ENCODE results near the gene PRSS57.
A peak's percentile ranks its signal among the peaks of the same experiment; 100 is the strongest.

PRSS57 gene

DNA sequence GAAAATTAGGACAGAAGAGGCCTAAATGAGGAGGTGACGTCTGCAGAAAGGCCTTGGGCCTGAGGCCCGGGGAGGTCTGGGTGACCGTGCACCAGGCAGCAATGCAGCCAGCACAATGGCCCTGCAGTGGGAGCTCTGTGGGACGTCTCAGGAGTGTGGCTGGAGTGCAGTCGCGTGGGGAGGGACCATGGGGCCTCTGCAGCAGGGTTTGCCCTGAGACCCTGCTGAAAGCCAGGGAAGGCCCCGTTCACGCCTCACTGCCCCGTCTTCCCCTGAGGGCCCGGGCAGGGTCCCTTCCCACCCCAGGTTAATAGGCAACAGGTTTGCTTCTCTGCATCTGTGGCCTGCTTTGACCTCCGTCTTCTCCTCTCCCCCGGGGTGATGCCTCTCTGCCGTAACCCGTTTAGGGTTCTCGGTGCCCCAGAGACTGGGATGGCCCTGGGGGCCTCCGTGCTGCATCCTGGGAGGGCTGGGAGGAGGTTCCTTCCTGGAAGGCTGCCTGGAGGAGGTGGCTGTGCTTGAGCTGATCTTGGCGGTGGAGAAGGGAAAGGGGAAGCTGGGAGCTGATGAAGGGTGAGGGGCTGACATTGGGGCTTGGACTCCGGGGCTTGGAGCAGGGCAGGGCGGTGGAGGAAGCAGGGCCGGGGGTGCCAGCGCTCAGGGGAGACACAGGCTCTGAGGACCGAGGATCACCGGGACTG lies 23.1 kb upstream of the PRSS57 start:
- TF ChIP-seq ZBTB7A (IDR thresholded peaks at IDR 0.05; ENCODE audit: low read depth) (peak; percentile 33; the same call in 1 of the 2 replicates), CREB1 (IDR thresholded peaks at IDR 0.05; ENCODE audit: low read depth) (no peak), EP300 (IDR thresholded peaks at IDR 0.05; ENCODE audit: borderline replicate concordance) (peak; percentile 26; the same call in 1 of the 2 replicates), NFIC (IDR thresholded peaks at IDR 0.05) (no peak), FOXM1 (IDR thresholded peaks at IDR 0.05; ENCODE audit: borderline replicate concordance, low read depth) (no peak), YY1 (IDR thresholded peaks at IDR 0.05; ENCODE audit: low read depth) (no peak), CEBPB (IDR thresholded peaks at IDR 0.05) (no peak), EGR1 (IDR thresholded peaks at IDR 0.05) (no peak), TAF1 (IDR thresholded peaks at IDR 0.05; ENCODE audit: low read depth) (no peak), TEAD4 (IDR thresholded peaks at IDR 0.05) (no peak), RAD21 (IDR thresholded peaks at IDR 0.05; ENCODE audit: low read depth) (no peak), TCF12 (IDR thresholded peaks at IDR 0.05; ENCODE audit: low read depth) (no peak)
- TF ChIP-seq, protein P1, sequence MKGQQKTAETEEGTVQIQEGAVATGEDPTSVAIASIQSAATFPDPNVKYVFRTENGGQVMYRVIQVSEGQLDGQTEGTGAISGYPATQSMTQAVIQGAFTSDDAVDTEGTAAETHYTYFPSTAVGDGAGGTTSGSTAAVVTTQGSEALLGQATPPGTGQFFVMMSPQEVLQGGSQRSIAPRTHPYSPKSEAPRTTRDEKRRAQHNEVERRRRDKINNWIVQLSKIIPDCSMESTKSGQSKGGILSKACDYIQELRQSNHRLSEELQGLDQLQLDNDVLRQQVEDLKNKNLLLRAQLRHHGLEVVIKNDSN (IDR thresholded peaks at IDR 0.05) = no peak
- TF ChIP-seq, protein P2, sequence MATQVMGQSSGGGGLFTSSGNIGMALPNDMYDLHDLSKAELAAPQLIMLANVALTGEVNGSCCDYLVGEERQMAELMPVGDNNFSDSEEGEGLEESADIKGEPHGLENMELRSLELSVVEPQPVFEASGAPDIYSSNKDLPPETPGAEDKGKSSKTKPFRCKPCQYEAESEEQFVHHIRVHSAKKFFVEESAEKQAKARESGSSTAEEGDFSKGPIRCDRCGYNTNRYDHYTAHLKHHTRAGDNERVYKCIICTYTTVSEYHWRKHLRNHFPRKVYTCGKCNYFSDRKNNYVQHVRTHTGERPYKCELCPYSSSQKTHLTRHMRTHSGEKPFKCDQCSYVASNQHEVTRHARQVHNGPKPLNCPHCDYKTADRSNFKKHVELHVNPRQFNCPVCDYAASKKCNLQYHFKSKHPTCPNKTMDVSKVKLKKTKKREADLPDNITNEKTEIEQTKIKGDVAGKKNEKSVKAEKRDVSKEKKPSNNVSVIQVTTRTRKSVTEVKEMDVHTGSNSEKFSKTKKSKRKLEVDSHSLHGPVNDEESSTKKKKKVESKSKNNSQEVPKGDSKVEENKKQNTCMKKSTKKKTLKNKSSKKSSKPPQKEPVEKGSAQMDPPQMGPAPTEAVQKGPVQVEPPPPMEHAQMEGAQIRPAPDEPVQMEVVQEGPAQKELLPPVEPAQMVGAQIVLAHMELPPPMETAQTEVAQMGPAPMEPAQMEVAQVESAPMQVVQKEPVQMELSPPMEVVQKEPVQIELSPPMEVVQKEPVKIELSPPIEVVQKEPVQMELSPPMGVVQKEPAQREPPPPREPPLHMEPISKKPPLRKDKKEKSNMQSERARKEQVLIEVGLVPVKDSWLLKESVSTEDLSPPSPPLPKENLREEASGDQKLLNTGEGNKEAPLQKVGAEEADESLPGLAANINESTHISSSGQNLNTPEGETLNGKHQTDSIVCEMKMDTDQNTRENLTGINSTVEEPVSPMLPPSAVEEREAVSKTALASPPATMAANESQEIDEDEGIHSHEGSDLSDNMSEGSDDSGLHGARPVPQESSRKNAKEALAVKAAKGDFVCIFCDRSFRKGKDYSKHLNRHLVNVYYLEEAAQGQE (IDR thresholded peaks at IDR 0.05; ENCODE audit: low read depth) = no peak
- TF ChIP-seq, protein P3, sequence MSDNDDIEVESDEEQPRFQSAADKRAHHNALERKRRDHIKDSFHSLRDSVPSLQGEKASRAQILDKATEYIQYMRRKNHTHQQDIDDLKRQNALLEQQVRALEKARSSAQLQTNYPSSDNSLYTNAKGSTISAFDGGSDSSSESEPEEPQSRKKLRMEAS (IDR thresholded peaks at IDR 0.05) = no peak

DNA sequence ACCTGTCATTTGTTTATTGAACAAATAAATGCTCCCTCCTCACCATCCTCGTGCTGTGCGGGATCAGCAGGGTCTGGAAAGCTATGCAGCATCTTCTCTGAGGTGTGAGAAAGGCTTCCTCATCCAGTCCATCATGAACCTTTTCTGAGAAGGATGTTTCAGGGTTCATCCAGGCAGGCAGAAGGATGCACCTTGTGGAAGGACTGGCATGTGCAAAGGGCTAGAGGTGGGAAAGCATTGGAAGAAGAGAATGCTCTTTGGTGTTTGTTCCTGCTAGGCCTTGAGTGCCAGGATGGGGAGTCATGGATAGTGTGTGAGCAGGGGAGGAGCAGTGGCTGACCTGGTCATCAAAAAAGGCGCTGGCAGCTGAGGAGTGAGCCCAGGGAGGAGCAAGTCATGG lies 20.1 kb upstream of the PRSS57 start:
- TF ChIP-seq TAF1 (IDR thresholded peaks at IDR 0.05; ENCODE audit: low read depth) (no peak), TEAD4 (IDR thresholded peaks at IDR 0.05) (no peak), TCF12 (IDR thresholded peaks at IDR 0.05; ENCODE audit: low read depth) (no peak), CEBPB (IDR thresholded peaks at IDR 0.05) (no peak), NFIC (IDR thresholded peaks at IDR 0.05) (no peak), YY1 (IDR thresholded peaks at IDR 0.05; ENCODE audit: low read depth) (no peak)
- TF ChIP-seq, protein P2 (IDR thresholded peaks at IDR 0.05; ENCODE audit: low read depth) = no peak

DNA sequence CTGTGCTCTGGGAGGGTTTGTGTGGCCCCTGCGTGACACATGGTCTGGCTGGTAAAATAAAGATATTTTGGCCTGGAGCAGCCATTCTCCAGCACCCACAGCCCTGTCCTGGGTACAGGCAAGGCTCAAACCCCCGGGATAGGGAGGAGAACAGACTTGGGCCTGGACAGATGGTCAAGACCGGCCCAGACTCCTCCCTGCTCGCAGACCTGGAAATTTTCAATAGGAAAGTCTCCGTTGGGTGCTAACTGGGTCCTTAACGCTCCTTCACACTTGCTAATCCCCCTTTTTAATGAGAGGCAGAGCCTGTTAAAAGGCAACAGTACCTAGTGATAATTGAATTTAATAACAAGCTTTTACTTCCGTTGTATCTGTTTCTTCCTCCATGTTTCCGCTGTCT lies 16.0 kb upstream of the PRSS57 start:
- TF ChIP-seq RAD21 (IDR thresholded peaks at IDR 0.05; ENCODE audit: low read depth) = no peak
- no peak for TF ChIP-seq NFIC (IDR thresholded peaks at IDR 0.05)
- no peak for TF ChIP-seq ZBTB7A (IDR thresholded peaks at IDR 0.05; ENCODE audit: low read depth)
- TF ChIP-seq, protein P1 (IDR thresholded peaks at IDR 0.05) = no peak
- no peak for TF ChIP-seq CEBPB (IDR thresholded peaks at IDR 0.05)
- TF ChIP-seq, protein P2 (IDR thresholded peaks at IDR 0.05; ENCODE audit: low read depth) = no peak
- TF ChIP-seq, protein P3 (IDR thresholded peaks at IDR 0.05) = no peak
- TF ChIP-seq FOXM1 (IDR thresholded peaks at IDR 0.05; ENCODE audit: borderline replicate concordance, low read depth) = no peak
- no peak for TF ChIP-seq CREB1 (IDR thresholded peaks at IDR 0.05; ENCODE audit: low read depth)
- TF ChIP-seq EGR1 (IDR thresholded peaks at IDR 0.05) = no peak

DNA sequence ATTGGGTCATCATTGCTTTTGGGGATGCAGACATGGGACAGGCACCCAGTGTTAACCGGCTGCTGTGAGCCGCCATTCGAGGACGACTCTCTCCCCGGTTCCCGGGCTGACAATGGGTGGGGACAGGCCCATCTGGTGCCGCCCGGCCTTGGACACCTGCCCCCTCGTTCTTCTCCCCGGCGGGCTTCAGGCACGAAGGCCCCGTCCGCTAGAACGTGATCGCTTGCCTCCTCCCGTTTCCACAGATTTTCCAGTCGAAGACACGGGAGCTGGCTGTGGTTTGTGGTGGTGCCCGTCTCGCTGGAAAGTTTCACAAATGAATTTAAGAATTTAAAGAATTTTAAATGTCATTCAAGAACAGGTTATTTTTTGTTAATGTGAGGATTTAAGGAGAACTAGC lies 15.5 kb upstream of the PRSS57 start:
- TF ChIP-seq, protein P3 (IDR thresholded peaks at IDR 0.05) = no peak
- no peak for TF ChIP-seq EP300 (IDR thresholded peaks at IDR 0.05; ENCODE audit: borderline replicate concordance)
- TF ChIP-seq TEAD4 (IDR thresholded peaks at IDR 0.05) = no peak
- TF ChIP-seq NFIC (IDR thresholded peaks at IDR 0.05) = no peak
- no peak for TF ChIP-seq RAD21 (IDR thresholded peaks at IDR 0.05; ENCODE audit: low read depth)
- no peak for TF ChIP-seq EGR1 (IDR thresholded peaks at IDR 0.05)
- TF ChIP-seq FOXM1 (IDR thresholded peaks at IDR 0.05; ENCODE audit: borderline replicate concordance, low read depth) = no peak
- TF ChIP-seq CEBPB (IDR thresholded peaks at IDR 0.05) = no peak
- no peak for TF ChIP-seq CREB1 (IDR thresholded peaks at IDR 0.05; ENCODE audit: low read depth)
- no peak for TF ChIP-seq YY1 (IDR thresholded peaks at IDR 0.05; ENCODE audit: low read depth)
- no peak for TF ChIP-seq TCF12 (IDR thresholded peaks at IDR 0.05; ENCODE audit: low read depth)
- TF ChIP-seq, protein P1 (IDR thresholded peaks at IDR 0.05) = no peak
- TF ChIP-seq, protein P2 (IDR thresholded peaks at IDR 0.05; ENCODE audit: low read depth) = no peak
- no peak for TF ChIP-seq ZBTB7A (IDR thresholded peaks at IDR 0.05; ENCODE audit: low read depth)
- TF ChIP-seq TAF1 (IDR thresholded peaks at IDR 0.05; ENCODE audit: low read depth) = no peak

All from Ishikawa (cell line).